Inflammatory macrophage (primary cell): Measurements from ENCODE around the gene MPHOSPH9.
A peak's percentile ranks its signal among the peaks of the same experiment; 100 is the strongest.

ENCODE experiments used
- DNase-seq, 2 donors: peaks; one replicate each; pipeline ENCODE4 v3.0.0-alpha.2; 2020 to 2022
- total RNA-seq, 18 experiments: gene quantifications; one replicate each; lab custom pipeline; 2026; ENCODE audit warnings: mixed read lengths in 6 of 18, inconsistent platforms in 2 of 18; lab: John Stamatoyannopoulos, UW

MPHOSPH9 gene
- 13.0 to 75.9 (median 41.1) reads per million in 18 experiments for total RNA-seq

DNA sequence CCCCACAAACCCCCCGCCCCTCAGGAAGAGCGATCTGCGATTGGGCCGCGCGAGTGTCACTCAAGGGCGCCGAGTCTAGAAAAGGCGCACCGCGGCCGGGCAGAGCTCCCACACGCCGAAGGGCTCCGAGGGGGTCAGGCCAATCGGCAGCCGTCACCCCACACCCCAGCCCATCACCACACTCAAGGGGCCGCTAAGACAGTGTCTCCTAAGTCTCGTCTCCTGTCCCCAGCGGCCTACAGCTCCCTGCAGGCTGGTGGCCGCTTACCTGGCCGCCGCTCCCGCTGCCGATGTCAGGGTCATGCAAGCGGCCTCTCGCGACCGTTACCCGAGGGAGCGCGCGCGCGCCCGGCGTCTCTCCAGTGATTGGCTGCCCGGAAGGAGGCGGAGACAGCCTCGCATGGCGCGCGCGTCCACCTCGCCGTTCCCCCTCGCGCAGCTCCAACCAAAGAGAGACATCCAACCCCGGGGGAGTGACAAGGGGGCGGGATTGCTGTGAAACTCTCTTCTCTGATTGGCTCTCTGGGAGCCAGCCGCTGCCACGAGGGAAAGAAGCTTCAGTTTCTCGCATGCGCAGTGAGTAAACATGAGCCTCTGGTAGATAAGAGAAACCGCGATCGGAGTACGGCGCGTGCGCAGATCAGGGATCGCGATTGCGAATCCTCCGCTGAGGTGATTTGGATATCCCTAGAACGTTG, at the start of gene MPHOSPH9, which contains the start of gene MTRFR:
Gene MPHOSPH9, minus strand, starts transcription at position 335 of the 698 bp plus-strand sequence. CDS start 2,777 bp downstream, outside the sequence.
Gene MTRFR, plus strand, starts transcription at position 630 of the 698 bp plus-strand sequence. CDS start 20,239 bp downstream, outside the sequence.
- DNase-seq = peak; percentile 100

GRCh38 chr12:123282111-123282510, 49.2 kb upstream of the MPHOSPH9 start:
- no peak for DNase-seq

DNA sequence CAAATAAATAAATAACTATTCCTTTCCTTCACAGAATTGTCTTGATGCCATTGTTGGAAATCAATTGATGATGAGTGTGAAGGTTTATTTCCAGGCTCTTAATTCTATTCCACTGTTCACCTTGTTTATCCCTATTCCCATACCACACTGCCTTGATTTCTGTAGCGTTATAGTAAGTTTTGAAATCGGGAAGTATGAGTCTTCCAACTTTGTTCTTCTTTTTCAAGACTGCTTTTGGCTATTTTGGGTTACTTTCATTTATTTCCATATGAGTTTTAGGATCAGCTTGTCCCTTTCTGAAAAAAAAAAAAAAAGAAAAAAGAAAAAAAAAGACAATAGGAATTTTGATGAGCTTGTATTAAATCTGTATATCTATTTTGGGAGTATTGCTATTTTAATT, 48.0 kb upstream of the MPHOSPH9 start:
- DNase-seq = peak; percentile 5 to 13

- peak; percentile 64 to 85 for DNase-seq
Measured at GRCh38 chr12:123278101-123278627, 45.2 kb upstream of the MPHOSPH9 start.

DNA sequence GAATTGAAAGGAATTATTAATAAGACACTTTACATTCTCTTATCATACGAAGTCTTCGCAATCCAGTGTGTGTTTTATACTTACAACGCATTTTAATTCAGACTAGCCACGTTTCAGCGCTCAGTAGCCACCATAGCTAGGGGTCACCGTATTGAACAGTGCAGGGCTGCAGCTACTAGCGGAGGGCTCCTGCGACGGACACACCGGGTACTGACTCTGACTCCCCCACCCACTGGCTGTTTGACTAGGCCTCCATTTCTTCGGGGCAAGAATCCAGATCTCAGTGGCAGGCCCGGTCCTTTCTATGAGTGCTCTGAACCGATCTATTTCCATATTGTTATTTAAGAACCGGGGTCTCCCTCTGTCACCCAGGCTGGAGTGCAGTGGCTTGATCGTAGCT, 40.2 kb upstream of the MPHOSPH9 start:
- no peak for DNase-seq

DNA sequence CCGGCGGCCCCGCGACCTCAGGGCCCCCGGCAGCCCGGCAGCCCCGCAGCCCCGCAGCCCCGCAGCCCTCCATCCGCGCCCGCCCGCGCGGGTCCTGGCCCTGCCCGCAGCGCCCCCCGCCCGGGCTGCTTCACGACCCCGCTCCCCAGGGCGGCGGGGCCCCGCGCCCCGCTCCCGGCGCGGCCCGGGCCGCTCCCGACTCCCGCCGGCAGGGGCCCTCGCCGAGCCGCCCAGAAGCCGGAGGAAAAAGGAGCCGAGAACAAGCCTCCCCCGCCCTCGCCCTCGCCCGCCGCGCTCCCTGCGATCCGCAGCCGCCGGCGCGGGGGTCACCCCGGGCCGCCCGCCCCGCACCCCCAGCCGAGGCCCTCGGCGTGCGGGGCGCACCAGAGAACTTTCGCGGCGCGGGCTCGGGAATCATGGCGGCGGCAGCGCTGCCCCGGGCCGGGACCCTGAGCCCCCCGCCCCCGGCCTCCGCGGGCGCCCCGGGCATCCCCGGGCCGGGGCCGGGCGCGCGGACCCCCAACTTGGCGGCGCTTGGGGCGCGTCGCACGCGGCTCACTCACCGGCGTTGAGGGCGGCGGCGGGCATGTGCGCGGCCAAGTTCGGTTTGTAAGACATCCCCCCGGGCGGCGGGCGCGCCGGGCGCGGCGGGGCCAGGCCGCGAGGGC, 38.2 kb upstream of the MPHOSPH9 start:
- DNase-seq = peak; percentile 46 to 75

- peak; percentile 30 to 59 for DNase-seq
Measured at GRCh38 chr12:123270214-123271000, 37.5 kb upstream of the MPHOSPH9 start.

DNA sequence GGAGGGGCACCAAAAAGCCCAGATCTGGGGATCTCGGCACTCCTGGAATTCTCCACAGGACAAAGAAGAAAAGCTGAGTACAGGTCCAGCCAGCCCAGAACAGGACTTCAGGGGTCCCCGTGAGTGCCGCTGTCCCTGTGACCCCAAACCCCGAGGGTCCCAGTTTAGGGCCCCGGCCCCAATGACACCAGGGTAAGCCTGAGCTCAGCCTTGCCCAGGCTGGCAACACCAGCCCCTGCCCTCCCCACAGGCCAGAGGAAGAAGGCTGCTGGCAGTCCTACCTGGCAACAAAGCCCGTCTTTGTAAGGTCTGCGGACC, 36.9 kb upstream of the MPHOSPH9 start:
- DNase-seq = no peak

DNA sequence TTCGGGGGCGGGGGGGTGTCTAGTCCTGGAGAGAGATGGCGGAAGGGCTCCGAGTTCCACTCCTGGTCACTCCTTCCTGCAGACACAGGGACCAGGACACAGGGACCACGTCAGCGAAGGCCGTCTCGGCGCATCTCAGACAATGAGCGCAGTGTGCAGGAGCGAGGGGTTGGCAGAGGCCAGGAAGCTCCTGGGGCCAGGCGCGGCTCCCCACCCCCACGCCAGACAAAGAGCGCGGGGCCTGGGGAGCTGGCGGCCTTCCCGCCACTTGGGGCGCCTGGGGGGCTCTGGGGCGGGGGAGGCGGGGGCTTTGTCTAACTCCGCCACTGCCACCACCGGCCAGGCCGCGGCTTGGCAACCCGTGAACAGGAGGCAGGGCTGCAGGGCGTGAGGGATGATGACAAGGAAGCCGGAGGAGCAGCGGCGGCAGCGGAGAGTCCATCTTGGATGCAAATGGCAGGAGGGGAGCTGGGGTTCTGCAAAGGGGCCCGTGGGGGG, 36.5 kb upstream of the MPHOSPH9 start:
- DNase-seq = peak; percentile 30 to 41

DNA sequence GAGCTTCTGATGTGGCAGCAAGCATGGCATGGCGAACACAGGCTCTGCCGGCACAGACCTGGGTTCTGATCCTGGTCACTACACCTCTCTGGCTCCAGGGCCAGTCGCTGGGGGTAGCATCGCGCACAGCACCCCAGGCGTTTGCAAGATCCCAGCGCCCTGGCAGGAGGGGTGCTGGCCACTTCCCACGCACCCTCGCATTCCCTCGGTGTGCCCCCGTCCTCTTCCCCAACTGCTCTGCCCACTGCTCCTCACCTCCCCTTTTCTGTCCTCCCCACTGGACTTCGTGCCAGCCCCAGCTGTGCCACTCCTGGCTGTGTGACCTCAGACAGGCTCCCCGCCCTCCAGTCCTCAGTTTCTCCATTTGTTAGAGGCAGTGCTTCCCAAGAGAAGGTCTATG, 35.9 kb upstream of the MPHOSPH9 start:
- no peak for DNase-seq

GRCh38 chr12:123267991-123268843, 35.3 kb upstream of the MPHOSPH9 start:
- DNase-seq = peak; percentile 40 to 61

- DNase-seq = no peak
Measured at GRCh38 chr12:123267335-123267920, 34.5 kb upstream of the MPHOSPH9 start.

- no peak for DNase-seq
Measured at GRCh38 chr12:123266679-123267277, 33.8 kb upstream of the MPHOSPH9 start.

DNA sequence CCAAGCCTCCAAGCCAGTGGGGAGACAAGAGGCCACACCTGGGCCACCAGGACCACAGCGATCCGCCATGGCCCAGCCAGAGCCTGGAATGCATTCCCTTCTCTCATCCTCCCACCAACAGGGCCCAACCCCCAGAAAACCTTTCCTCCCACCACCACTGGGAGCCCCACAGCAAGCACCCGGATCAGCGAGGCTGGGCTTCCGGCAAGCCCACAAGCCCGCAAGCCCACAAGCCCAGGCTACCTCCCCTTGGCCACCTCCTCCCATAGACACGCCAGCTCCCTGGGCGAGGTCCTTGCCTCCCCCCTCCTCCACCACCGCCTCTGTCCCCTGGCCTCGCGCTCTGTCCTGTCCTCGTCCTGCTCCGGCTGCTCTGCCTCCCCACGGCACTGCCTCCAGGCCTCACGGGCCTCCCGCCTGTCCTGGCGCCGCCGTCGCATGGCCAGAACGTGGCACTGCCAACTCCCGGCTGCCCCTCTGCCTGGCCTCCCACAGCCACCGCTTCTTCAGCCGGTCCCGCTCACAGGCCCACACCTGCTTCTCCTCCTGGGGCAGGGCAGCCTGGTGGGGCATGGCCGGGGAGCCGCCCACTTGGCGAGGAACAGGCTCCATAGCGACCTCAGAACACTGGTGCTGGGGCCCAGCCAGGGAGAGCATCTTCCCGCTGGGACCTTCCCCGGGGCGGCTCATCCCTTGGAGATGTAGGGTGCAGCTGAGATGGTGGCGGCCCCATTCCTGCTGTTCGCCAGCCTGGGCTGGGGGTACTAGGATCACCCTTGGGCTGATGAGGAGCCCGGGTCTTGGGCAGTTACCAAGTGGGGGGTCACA, 33.1 kb upstream of the MPHOSPH9 start:
- no peak for DNase-seq

- DNase-seq = no peak
Measured at GRCh38 chr12:123264642-123265041, 31.7 kb upstream of the MPHOSPH9 start.

DNA sequence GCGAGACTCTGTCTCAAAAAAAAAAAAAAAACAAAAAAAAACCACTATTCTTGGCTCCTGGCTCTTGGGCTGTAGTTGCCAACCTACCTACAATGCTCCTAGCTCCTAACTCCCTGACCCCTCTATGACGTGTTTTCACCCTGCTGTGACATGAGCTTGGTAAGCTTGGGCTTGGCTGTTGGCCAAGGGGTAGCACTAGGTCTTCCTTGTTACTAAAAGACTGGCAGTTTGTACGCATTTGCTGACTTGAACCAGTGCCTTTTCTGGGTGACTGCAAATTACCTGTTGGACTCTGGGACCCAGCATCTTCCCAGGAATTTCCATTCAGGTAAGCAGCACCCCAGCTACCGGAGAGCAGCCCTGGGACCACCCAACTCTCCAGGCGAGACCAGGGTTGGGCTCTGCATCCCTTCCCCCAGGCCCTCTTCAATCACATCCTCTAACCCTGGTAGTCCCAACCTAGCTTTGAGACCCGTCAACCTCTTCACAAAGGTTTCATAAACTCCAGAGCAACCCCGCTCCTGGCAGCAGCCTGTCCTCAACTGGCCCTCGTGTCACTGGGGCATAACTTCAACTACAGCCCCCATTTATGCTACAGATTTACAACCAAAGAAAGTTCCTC, 30.4 kb upstream of the MPHOSPH9 start:
- DNase-seq = no peak

- DNase-seq = no peak
Measured at GRCh38 chr12:123261196-123261595, 28.3 kb upstream of the MPHOSPH9 start.

- DNase-seq = no peak
Measured at GRCh38 chr12:123260081-123260480, 27.1 kb upstream of the MPHOSPH9 start.

- DNase-seq = no peak
Measured at GRCh38 chr12:123258593-123258992, 25.7 kb upstream of the MPHOSPH9 start.
